ENCODE data around the gene PDE11A. TPM values are rescaled to one million over a fixed set of nuclear protein-coding genes. Genes with fewer than 3 reads are reported as not detected.

Gene PDE11A
- total RNA-seq, 2 donors from 2014 or later: 2.6 to 3.2 TPM

DNA sequence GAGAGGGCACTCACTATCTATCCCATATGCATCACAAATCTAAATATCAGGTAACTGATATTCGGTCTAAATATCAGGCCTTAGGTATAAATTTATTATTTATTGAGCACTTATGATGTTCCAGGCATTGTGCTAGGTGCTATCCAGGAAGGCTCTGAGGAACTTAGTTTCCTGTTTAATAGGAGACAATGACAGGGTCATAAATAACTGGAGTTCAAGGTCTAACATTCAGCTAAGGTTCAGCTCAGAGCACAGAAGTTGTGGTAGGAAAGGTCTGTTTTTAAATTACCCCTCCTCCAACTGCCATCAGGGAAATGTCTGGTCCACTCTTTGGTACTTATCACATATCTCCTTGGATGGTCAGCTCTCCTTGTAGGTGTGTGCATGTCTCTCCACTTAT lies 486.4 kb downstream of the PDE11A start:
- no peaks in the 10 kb centered on the region for H3K4me1 ChIP-seq
- no peak for DNase-seq
- TF ChIP-seq, protein P1, sequence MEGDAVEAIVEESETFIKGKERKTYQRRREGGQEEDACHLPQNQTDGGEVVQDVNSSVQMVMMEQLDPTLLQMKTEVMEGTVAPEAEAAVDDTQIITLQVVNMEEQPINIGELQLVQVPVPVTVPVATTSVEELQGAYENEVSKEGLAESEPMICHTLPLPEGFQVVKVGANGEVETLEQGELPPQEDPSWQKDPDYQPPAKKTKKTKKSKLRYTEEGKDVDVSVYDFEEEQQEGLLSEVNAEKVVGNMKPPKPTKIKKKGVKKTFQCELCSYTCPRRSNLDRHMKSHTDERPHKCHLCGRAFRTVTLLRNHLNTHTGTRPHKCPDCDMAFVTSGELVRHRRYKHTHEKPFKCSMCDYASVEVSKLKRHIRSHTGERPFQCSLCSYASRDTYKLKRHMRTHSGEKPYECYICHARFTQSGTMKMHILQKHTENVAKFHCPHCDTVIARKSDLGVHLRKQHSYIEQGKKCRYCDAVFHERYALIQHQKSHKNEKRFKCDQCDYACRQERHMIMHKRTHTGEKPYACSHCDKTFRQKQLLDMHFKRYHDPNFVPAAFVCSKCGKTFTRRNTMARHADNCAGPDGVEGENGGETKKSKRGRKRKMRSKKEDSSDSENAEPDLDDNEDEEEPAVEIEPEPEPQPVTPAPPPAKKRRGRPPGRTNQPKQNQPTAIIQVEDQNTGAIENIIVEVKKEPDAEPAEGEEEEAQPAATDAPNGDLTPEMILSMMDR (IDR thresholded peaks at IDR 0.05): no peak

DNA sequence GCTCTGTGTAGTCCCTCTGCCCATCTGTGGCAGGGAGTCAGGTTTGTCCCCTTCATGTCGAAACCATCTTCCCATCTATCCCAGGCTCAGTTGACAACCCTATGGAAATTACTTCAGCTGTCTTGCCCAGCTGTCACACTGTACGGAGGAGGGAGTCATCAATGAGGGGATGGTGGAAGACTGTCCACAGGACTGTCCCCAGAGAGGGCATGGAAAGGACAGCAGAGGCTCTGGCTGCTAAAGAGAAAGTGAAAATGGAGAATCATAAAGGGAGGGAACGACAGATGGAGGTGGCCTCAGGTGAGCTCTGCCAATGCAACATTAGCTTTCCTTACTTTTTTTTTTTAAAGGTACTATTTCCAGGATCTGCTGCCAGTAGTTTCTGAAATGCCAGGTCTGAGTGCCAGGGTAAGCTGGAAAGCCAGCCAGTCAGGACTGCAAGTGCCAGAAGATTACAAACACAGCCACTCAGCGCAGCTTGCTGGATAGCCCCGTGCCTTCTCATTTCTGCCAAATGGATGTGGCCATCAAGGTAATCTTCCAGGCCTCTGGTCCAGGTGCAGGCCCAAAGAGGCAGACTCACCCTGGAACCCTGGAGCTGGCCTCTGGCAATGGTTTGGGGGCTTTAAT lies 487.2 kb downstream of the PDE11A start:
- Histone ChIP-seq H3K4me3 (no peak overlapping the region), H3K36me3 (no peaks in the 10 kb centered on the region), H3K27ac (no peak overlapping the region), H3K4me1 (no peaks in the 10 kb centered on the region), H3K9ac (ENCODE audit: low read depth in 2 of 2, low read length in 2 of 2) (no peak overlapping the region), H3K27me3 (no peaks in the 10 kb centered on the region), H3K9me3 (no peaks in the 10 kb centered on the region)
- DNase-seq: no peak
- intact Hi-C loops (cut with DNase I): no loop called here
- TF ChIP-seq, protein P1 (IDR thresholded peaks at IDR 0.05): no peak

More for the DNA sequence above, 486.4 kb downstream of the PDE11A start:
- intact Hi-C loops (cut with DNase I): no loop called here
- H3K9me3 ChIP-seq: no peaks in the 10 kb centered on the region
- H3K9ac ChIP-seq (ENCODE audit: low read depth in 2 of 2, low read length in 2 of 2): no peak overlapping the region
- no peak overlapping the region for H3K4me3 ChIP-seq
- no peaks in the 10 kb centered on the region for H3K36me3 ChIP-seq
- no peak overlapping the region for H3K27ac ChIP-seq
- H3K27me3 ChIP-seq: no peaks in the 10 kb centered on the region

DNA sequence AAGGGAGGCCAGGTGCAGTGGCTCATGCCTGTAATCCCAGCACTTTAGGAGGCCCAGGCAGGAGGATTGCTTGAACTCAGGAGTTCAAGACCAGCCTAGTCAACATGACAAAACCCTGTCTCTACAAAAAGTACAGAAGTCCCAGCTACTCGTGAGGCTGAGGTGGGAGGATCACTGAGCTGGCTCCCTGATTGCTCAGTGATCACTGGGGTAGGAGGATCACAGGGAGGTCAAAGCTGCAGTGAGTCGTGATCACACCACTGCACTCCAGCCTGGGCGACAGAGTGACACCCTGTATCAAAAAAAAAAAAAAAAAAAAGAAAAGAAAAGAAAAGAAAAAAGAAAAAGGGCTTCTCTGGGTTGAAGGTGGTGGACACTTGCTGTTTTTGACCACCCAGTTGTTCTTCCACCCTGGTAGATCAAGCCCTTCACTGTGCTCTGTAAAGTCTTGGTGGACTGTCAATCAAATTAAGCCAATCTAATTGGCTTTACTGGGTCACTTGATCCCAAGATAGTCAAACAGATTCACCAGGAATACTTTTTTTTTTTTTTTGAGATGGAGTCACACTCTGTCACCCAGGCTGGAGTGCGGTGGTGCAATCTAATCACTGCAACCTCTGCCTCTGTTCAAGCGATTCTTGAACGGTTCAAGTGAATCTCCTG lies 488.4 kb downstream of the PDE11A start:
- no peak overlapping the region for H3K4me3 ChIP-seq
- TF ChIP-seq, protein P1 (IDR thresholded peaks at IDR 0.05): no peak
- intact Hi-C loops (cut with DNase I): no loop called here
- no peak overlapping the region for H3K9ac ChIP-seq (ENCODE audit: low read depth in 2 of 2, low read length in 2 of 2)
- no peaks in the 10 kb centered on the region for H3K36me3 ChIP-seq
- H3K27ac ChIP-seq: no peak overlapping the region
- DNase-seq: no peak
- H3K27me3 ChIP-seq: no peaks in the 10 kb centered on the region
- H3K9me3 ChIP-seq: no peaks in the 10 kb centered on the region
- H3K4me1 ChIP-seq: no peaks in the 10 kb centered on the region

DNA sequence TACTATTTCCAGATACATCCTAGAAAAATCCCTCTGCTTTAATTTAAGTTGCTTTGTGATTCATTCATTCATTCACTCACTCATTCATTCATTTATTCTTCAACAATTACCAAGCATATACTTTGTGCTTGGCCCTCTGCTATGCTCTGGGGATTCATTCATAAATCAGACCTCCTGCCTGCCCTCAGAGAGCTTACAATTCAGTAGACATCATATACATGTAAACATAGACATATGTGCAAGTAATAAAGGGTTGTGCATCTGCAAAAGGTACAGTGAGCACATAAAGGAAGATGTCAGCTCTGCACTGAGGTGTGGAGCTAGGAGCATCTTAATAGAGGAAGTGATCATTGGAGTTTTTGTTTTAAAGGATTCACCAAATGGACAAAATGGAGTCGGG lies 490.6 kb downstream of the PDE11A start:
- Histone ChIP-seq H3K9ac (ENCODE audit: low read depth in 2 of 2, low read length in 2 of 2) (no peak overlapping the region), H3K27me3 (no peaks in the 10 kb centered on the region), H3K36me3 (no peaks in the 10 kb centered on the region), H3K27ac (no peak overlapping the region), H3K9me3 (no peaks in the 10 kb centered on the region), H3K4me3 (no peak overlapping the region), H3K4me1 (no peaks in the 10 kb centered on the region)
- intact Hi-C loops (cut with DNase I): no loop called here
- DNase-seq: no peak
- TF ChIP-seq, protein P1 (IDR thresholded peaks at IDR 0.05): no peak

DNA sequence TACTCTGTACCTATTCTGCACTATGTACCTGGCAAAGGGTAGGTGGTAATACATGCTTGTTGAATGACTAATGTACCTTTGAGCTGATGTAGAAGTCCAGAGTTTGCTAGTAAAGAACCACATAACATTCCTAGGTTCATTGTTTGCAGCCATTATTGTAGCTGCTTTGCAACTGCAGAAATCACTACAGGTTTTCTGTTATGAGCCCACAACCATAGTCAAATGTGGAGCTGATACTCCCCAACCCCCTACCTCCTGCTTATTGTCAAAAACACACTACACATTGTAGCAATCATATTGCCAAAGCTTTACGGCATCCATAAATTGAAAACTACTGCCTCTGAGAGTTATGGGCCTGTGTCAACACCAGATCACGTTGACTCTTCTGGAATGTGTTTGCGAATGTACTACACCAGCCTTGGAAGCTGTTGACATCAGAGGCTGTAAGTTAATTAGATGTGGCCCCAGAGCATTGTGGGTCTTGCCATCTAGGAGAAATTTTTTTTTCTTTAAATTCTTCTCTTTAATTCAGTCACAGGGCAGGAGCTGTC lies 493.0 kb downstream of the PDE11A start:
- Histone ChIP-seq H3K27me3 (no peaks in the 10 kb centered on the region), H3K4me1 (no peaks in the 10 kb centered on the region), H3K4me3 (no peak overlapping the region), H3K9me3 (no peaks in the 10 kb centered on the region), H3K9ac (ENCODE audit: low read depth in 2 of 2, low read length in 2 of 2) (no peak overlapping the region), H3K36me3 (no peaks in the 10 kb centered on the region), H3K27ac (peak overlapping the region; percentile 12)
- intact Hi-C loops (cut with DNase I): no loop called here
- TF ChIP-seq, protein P1 (IDR thresholded peaks at IDR 0.05): no peak
- DNase-seq: no peak
